ENCODE measurements around the gene ASB1. TPM values are rescaled to one million over a fixed set of nuclear protein-coding genes. Genes with fewer than 3 reads are reported as not detected.

ASB1 gene
- total RNA-seq, 2 donors from 2014 or later: 6.6 to 9.9 TPM

- WGBS, 2 donors: 96 to 97% methylated on average over 8 of the region's 8 CpGs
- no peaks in the 10 kb centered on the region for H3K27me3 ChIP-seq
- DNase-seq (no peak), ATAC-seq (no peak)
- intact Hi-C loops (cut with DNase I): no loop called here
- H3K36me3 ChIP-seq (replicated peaks in 1 of 2; ENCODE audit: insufficient read depth in 1 of 2, low read depth in 2 of 2): peaks cover 0 to 31% of the 10 kb centered on the region in 2 donors
- peaks cover 11% of the 10 kb centered on the region for H3K4me1 ChIP-seq
- H3K4me3 ChIP-seq: no peak overlapping the region
- no peaks in the 10 kb centered on the region for H3K9me3 ChIP-seq
- TF ChIP-seq POLR2A (IDR thresholded peaks at IDR 0.05) (no peak), CTCF (IDR thresholded peaks at IDR 0.05) (no peak)
- no peak overlapping the region for H3K27ac ChIP-seq
Observed at GRCh38 chr2:238446371-238446770, 19.6 kb downstream of the ASB1 start.

- H3K36me3 ChIP-seq (replicated peaks in 1 of 2; ENCODE audit: insufficient read depth in 1 of 2, low read depth in 2 of 2): peaks cover 0 to 31% of the 10 kb centered on the region in 2 donors
Observed at GRCh38 chr2:238448031-238448955, 21.6 kb downstream of the ASB1 start.

GRCh38 chr2:238449241-238449640, 22.5 kb downstream of the ASB1 start:
- H3K4me3 ChIP-seq: no peak overlapping the region
- peaks cover 0 to 30% of the 10 kb centered on the region in 2 donors for H3K36me3 ChIP-seq (replicated peaks in 1 of 2; ENCODE audit: insufficient read depth in 1 of 2, low read depth in 2 of 2)
- ATAC-seq (no peak), DNase-seq (no peak)
- H3K27ac ChIP-seq: no peak overlapping the region
- intact Hi-C loops (cut with DNase I): no loop called here
- TF ChIP-seq CTCF (IDR thresholded peaks at IDR 0.05) (no peak), POLR2A (IDR thresholded peaks at IDR 0.05) (no peak)
- WGBS, 2 donors: 86 to 90% methylated on average over 6 to 8 of the region's 8 CpGs
- no peaks in the 10 kb centered on the region for H3K9me3 ChIP-seq
- no peaks in the 10 kb centered on the region for H3K27me3 ChIP-seq
- no peaks in the 10 kb centered on the region for H3K4me1 ChIP-seq

More at GRCh38 chr2:238448031-238448955, 21.6 kb downstream of the ASB1 start:
- 80 to 94% methylated on average over 13 to 19 of the region's 19 CpGs for WGBS, 2 donors
- DNase-seq: no peak
- ATAC-seq: no peak
- intact Hi-C loops (cut with DNase I): no loop called here
- no peak overlapping the region for H3K27ac ChIP-seq
- H3K4me1 ChIP-seq: no peaks in the 10 kb centered on the region
- TF ChIP-seq POLR2A (IDR thresholded peaks at IDR 0.05) (no peak), CTCF (IDR thresholded peaks at IDR 0.05) (no peak)
- no peaks in the 10 kb centered on the region for H3K27me3 ChIP-seq
- H3K9me3 ChIP-seq: no peaks in the 10 kb centered on the region
- no peak overlapping the region for H3K4me3 ChIP-seq

GRCh38 chr2:238449909-238450417, 23.2 kb downstream of the ASB1 start:
- intact Hi-C loops (cut with DNase I): no loop called here
- DNase-seq (peak; percentile 27 to 64 (median 44)), ATAC-seq (peak; percentile 47)
- H3K27ac ChIP-seq: no peak overlapping the region
- peaks cover 0 to 25% of the 10 kb centered on the region in 2 donors for H3K36me3 ChIP-seq (replicated peaks in 1 of 2; ENCODE audit: insufficient read depth in 1 of 2, low read depth in 2 of 2)
- H3K9me3 ChIP-seq: no peaks in the 10 kb centered on the region
- no peaks in the 10 kb centered on the region for H3K27me3 ChIP-seq
- no peak for TF ChIP-seq POLR2A (IDR thresholded peaks at IDR 0.05)
- no peak for TF ChIP-seq CTCF (IDR thresholded peaks at IDR 0.05)
- no peaks in the 10 kb centered on the region for H3K4me1 ChIP-seq
- no peak overlapping the region for H3K4me3 ChIP-seq
- 78 to 87% methylated on average over 9 of the region's 9 CpGs for WGBS, 2 donors

All from body of pancreas (tissue), 4 donors.